B cell (primary cell): ENCODE data around the gene EIF2AK2.

Source experiments
- EZH2 ChIP-seq: IDR thresholded peaks from 2 replicates; pipeline ENCODE4 v1.6.1; 2012; ENCODE audit warnings: borderline replicate concordance, low read depth, mild to moderate bottlenecking, moderate library complexity, low read length; ENCODE audit not compliant: insufficient read depth, poor library complexity, severe bottlenecking
- TF ChIP-seq, protein P1 (sequence below): fragments of 200-600 bp; IDR thresholded peaks from one replicate; pipeline ENCODE4 v1.8.0; 2022; ENCODE audit warnings: antibody characterized with exemption, mild to moderate bottlenecking

DNA sequence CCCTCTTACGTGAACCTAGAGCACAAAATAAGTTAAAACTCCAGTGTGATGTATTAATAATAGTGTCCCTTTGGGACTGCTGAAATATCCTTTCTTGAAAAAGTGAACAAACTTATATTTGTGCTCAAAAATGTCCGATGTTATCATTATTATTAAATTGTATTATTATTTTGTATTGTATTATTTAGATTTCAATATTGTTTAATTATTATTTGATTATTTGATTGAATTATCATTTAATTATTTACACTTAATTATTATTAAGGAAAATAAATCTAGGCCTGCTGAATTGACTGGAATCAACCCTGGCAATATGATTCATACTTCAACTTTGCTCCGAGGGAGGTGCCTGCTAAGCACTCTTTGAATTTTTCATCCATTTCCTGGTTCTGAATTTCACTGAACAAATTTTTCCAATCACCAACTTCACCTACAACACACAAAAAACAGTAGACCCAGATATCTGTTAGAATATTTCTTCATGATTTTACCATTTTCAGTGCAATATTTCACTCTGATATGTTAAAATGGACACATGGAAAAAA is 10.9 kb upstream of the EIF2AK2 start:
- no peak for TF ChIP-seq EZH2
- TF ChIP-seq, protein P1, sequence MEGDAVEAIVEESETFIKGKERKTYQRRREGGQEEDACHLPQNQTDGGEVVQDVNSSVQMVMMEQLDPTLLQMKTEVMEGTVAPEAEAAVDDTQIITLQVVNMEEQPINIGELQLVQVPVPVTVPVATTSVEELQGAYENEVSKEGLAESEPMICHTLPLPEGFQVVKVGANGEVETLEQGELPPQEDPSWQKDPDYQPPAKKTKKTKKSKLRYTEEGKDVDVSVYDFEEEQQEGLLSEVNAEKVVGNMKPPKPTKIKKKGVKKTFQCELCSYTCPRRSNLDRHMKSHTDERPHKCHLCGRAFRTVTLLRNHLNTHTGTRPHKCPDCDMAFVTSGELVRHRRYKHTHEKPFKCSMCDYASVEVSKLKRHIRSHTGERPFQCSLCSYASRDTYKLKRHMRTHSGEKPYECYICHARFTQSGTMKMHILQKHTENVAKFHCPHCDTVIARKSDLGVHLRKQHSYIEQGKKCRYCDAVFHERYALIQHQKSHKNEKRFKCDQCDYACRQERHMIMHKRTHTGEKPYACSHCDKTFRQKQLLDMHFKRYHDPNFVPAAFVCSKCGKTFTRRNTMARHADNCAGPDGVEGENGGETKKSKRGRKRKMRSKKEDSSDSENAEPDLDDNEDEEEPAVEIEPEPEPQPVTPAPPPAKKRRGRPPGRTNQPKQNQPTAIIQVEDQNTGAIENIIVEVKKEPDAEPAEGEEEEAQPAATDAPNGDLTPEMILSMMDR = no peak
